Kidney epithelial cell (primary cell): Measurements from ENCODE around the gene UNKL. TPM values are rescaled to one million over a fixed set of nuclear protein-coding genes. Genes with fewer than 3 reads are reported as not detected.

Experiments used
- DNase-seq: peaks from one replicate; pipeline ENCODE4 v3.0.0-alpha.2; 2010; ENCODE audit warnings: low read depth
- H3K27me3 ChIP-seq: 2 replicates; pipeline ENCODE4 v1.6.0; 2011; ENCODE audit warnings: low read length; ENCODE audit not compliant: control insufficient read depth, insufficient read depth
- H3K36me3 ChIP-seq: 2 replicates; pipeline ENCODE4 v1.5.1; 2011; ENCODE audit warnings: low read length; ENCODE audit not compliant: control insufficient read depth, insufficient read depth
- H3K4me3 ChIP-seq: 2 replicates; pipeline ENCODE4 v1.5.1; 2011; ENCODE audit warnings: low read depth, mild to moderate bottlenecking, control low read depth, low read length
- total RNA-seq: library from RNA; depleted of rRNA; stranded (reverse); fragments of >200 nt; gene quantifications from 2 replicates; pipeline ENCODE4 v1.2.3, GENCODE V29; 2015
- TF ChIP-seq, protein P1 (sequence below): IDR thresholded peaks from 2 replicates; pipeline ENCODE4 v1.5.1; 2011; ENCODE audit warnings: mild to moderate bottlenecking, moderate library complexity, low read length, control low read depth, inconsistent platforms; ENCODE audit not compliant: insufficient read depth, poor library complexity, severe bottlenecking

The UNKL gene
- total RNA-seq, 1 donor from 2014 or later, result 19.3 TPM

DNA sequence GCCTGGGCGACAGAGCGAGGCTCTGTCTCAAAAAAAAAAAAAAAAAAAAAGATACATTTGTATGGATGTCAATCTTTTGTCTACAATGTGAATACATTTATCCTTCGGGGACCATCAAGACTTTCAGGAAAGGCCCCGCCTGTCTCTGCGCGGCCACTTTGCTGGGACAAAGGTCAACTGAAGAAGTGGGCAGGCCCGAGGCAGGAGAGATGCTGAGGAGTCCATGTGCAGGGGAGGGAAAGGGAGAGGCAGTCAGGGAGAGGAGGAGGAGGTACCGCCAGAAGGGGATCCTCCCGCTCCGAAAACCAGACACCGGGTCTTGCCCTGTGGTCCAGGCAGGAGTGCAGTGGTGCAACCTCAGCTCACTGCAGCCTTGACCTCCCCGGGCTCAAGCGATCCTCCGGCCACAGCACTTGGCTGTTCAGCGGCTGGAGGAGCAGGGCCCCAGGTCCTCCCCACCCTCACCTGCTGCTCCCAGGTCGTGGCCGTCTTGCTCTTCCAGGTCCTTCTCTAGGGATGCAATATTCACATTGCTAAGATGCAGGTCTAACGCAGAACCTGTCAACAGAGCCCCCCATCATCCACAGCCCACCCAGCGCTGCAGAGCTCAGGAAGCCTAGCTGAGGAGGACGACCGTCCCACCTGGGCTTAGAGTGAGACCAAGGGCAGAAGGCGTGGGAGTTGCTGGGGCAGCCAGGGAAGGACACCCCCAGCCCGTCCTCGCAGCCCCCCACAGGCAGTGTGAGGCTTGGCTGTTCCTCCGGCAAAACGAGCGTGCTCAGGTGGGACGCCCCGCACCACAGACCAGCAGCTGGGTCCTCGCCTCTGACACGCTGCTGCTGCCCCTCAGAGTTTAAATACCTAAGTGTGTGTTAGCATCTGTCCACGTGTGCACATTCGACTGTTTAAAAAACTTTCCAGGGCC, 43.2 kb downstream of the UNKL start:
- Histone ChIP-seq H3K4me3 (no peak overlapping the region), H3K27me3 (no peaks in the 10 kb centered on the region), H3K36me3 (no peaks in the 10 kb centered on the region)
- no peak for DNase-seq
- TF ChIP-seq, protein P1, sequence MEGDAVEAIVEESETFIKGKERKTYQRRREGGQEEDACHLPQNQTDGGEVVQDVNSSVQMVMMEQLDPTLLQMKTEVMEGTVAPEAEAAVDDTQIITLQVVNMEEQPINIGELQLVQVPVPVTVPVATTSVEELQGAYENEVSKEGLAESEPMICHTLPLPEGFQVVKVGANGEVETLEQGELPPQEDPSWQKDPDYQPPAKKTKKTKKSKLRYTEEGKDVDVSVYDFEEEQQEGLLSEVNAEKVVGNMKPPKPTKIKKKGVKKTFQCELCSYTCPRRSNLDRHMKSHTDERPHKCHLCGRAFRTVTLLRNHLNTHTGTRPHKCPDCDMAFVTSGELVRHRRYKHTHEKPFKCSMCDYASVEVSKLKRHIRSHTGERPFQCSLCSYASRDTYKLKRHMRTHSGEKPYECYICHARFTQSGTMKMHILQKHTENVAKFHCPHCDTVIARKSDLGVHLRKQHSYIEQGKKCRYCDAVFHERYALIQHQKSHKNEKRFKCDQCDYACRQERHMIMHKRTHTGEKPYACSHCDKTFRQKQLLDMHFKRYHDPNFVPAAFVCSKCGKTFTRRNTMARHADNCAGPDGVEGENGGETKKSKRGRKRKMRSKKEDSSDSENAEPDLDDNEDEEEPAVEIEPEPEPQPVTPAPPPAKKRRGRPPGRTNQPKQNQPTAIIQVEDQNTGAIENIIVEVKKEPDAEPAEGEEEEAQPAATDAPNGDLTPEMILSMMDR, result no peak

DNA sequence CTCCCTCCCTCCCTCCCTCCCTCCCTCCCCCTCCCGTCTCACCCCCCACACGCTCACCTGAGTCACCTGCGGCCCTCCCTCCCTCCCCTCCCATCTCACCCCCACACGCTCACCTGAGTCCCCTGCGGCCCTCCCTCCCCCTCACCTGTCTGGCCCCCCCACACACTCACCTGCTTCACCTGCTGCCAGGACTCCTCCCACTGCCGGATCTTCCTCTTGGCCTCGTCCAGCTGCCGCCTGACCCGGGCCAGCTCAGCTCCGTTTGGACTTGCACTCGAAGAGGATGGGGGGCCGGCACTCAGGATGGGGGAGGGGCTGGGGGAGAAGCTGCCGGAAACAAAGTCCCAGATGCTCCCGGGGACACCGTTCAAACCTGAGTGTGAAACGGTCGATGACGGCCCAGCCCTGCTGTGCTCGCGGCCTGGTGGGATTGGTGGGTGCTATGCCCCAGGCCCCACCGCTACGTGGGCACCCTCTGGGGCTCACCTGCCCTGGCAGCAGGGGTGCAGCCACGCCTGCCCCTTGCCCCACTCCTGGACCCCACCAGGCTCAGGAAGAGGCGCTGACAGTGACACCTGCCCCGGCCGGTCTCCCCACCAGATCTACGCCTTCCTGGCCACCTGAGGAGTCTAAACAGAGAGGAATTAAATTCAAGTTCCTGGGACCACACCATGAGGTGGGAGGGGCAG, 46.9 kb downstream of the UNKL start:
- DNase-seq, result no peak
- no peaks in the 10 kb centered on the region for H3K27me3 ChIP-seq
- no peak overlapping the region for H3K4me3 ChIP-seq
- TF ChIP-seq, protein P1, result no peak
- H3K36me3 ChIP-seq, result peaks cover 3% of the 10 kb centered on the region

DNA sequence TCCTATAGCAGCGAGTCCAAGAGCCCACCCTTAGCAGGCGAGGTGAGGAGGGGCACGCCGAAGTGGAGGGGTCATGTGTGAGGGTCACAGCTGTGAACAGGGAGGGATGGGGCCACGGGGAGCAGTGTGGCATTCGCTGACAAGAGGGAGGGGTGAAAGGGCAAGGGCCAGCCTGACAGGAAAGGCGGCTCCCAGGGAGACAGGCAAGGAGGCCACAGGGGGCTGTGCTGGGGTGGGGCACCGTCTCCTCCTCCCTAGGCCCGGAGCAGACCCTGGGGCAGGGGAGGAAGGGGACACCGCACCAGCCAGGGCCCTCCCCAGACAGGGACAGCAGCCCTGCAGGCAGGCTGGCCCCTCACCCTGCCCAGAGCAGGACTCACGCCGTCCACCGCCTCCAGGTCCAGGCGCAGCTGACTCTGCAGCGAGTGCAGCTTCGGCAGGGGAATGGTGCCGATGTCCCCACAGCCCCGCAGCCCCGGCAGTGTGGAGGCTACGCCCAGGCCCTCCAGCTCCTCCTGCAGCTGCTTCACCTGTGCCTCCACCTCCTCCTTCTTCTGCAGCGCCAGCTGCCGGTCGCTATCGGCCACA, 47.7 kb downstream of the UNKL start:
- no peak for DNase-seq
- Histone ChIP-seq H3K27me3 (no peaks in the 10 kb centered on the region), H3K4me3 (no peak overlapping the region), H3K36me3 (peaks cover 4% of the 10 kb centered on the region)
- TF ChIP-seq, protein P1, result no peak

DNA sequence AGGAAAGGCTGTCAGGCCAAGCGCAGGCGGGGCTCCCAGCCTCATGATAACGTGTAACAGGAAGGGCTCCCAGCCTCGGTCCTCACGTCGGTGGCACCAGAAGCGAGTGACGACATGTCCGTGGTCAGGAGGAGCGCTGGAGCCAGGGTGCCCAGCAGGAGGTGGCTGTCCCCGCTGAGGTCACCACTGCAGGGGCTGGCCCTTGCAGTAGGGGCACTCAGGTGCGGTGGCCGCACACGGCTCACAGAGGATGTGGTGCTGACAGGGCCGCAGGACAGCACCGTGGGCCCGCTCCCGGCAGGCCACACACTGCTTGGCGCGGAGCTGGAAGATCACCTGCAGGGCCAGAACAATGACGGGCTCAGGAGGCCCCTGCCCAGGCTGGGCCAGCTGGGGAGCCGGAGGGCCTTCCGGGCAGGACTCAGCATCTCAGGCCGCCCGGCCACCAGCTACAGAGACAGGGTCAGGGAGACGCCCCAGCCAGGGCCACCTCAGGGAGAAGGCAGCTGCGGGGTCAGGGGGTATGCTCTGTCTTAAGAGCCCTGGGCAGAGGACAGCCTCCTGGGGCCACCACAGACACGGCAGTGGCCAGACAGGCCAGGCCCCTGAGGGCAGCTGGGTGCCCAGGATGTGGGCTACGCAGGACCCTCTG, 48.3 kb downstream of the UNKL start:
- Histone ChIP-seq H3K27me3 (no peaks in the 10 kb centered on the region), H3K36me3 (peaks cover 4% of the 10 kb centered on the region), H3K4me3 (no peak overlapping the region)
- TF ChIP-seq, protein P1, result no peak
- no peak for DNase-seq

DNA sequence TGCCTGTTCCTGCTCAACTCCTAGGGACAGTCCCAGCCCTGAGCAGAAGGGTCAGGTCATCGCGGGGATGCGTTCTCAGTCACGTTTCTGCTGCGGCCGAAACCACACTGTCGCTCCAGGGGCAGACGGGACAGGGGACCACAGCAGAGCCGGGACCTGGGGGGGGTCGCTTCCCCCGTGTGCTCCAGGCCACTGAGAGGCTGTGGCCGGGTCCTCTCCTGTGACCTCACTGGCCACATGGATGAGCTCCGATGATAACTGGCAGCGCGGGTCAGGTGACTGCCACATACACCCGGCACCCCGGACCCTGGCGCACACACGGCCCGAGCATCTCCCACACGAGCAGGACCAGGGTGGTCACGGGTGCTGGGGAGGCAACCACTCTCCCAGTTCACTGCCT, 50.0 kb downstream of the UNKL start:
- no peaks in the 10 kb centered on the region for H3K27me3 ChIP-seq
- H3K36me3 ChIP-seq, result peaks cover 4% of the 10 kb centered on the region
- H3K4me3 ChIP-seq, result no peak overlapping the region
- TF ChIP-seq, protein P1, result no peak
- no peak for DNase-seq
